Right ventricle myocardium inferior (tissue), 1 donor: ENCODE measurements around the gene C1QL2. TPM values are rescaled to one million over a fixed set of nuclear protein-coding genes. Genes with fewer than 3 reads are reported as not detected.

ENCODE experiments used
- ATAC-seq: fragments of 200-7000 bp; cut with Tn5 transposase; one replicate; pipeline ENCODE4 v1.9.1; 2020; ENCODE audit warnings: mild to moderate bottlenecking, moderate library complexity
- DNase-seq: peaks from one replicate; pipeline ENCODE4 v3.0.0; 2021; ENCODE audit errors: missing footprints
- intact Hi-C: fragments of 100-400 bp; cut with DNase I; formaldehyde crosslinking; loops from one replicate; pipeline ENCODE4 v1.11.0; 2022
- total RNA-seq: library from RNA; stranded (reverse); fragmentation: NEBNext Ultra II Directional; extraction: Animal tissue kit (Norgen Biotek cat#: 25700); gene quantifications from one replicate; pipeline ENCODE4 v1.2.1, GENCODE V29; 2021
- donor health status: DM: no; HTN: yes; CAD: no; lungs with severe emphysema.

Gene C1QL2
- total RNA-seq, 1 donor from 2014 or later, result not detected

GRCh38 chr2:119154076-119154475 lies 4.5 kb downstream of the C1QL2 start:
- ATAC-seq (no peak), DNase-seq (no peak)
- intact Hi-C loops, result no loop called here

GRCh38 chr2:119149611-119150010 lies 8.9 kb downstream of the C1QL2 start:
- ATAC-seq, result no peak
- no peak for DNase-seq
- intact Hi-C loops, result no loop called here

- intact Hi-C loops, result no loop called here
- DNase-seq (no peak), ATAC-seq (no peak)
Measured at GRCh38 chr2:119147776-119148715, 10.5 kb downstream of the C1QL2 start.

- no peak for DNase-seq
- no peak for ATAC-seq
- intact Hi-C loops, result no loop called here
Measured at GRCh38 chr2:119144806-119145205, 13.7 kb downstream of the C1QL2 start.

GRCh38 chr2:119142824-119143223 lies 15.7 kb downstream of the C1QL2 start:
- no peak for DNase-seq
- intact Hi-C loops, result no loop called here
- no peak for ATAC-seq

GRCh38 chr2:119137502-119137901 lies 21.0 kb downstream of the C1QL2 start:
- intact Hi-C loops, result no loop called here
- DNase-seq, result no peak
- no peak for ATAC-seq

GRCh38 chr2:119136872-119137271 lies 21.7 kb downstream of the C1QL2 start:
- no peak for DNase-seq
- intact Hi-C loops, result no loop called here
- no peak for ATAC-seq

GRCh38 chr2:119136093-119136492 lies 22.5 kb downstream of the C1QL2 start:
- ATAC-seq, result no peak
- intact Hi-C loops, result no loop called here
- no peak for DNase-seq

GRCh38 chr2:119134775-119135174 lies 23.8 kb downstream of the C1QL2 start:
- DNase-seq (no peak), ATAC-seq (no peak)
- intact Hi-C loops, result no loop called here

GRCh38 chr2:119126650-119127049 lies 31.9 kb downstream of the C1QL2 start:
- ATAC-seq, result no peak
- intact Hi-C loops, result no loop called here
- no peak for DNase-seq

GRCh38 chr2:119123389-119123788 lies 35.2 kb downstream of the C1QL2 start:
- intact Hi-C loops, result no loop called here
- ATAC-seq (no peak), DNase-seq (no peak)

- intact Hi-C loops, result no loop called here
- DNase-seq, result no peak
- no peak for ATAC-seq
Measured at GRCh38 chr2:119122663-119123062, 35.9 kb downstream of the C1QL2 start.

- DNase-seq (no peak), ATAC-seq (no peak)
- intact Hi-C loops, result no loop called here
Measured at GRCh38 chr2:119119999-119120756, 38.4 kb downstream of the C1QL2 start.

- DNase-seq (no peak), ATAC-seq (no peak)
- intact Hi-C loops, result no loop called here
Measured at GRCh38 chr2:119119076-119119785, 39.3 kb downstream of the C1QL2 start.

- intact Hi-C loops, result no loop called here
Measured at GRCh38 chr2:119117891-119118882, 40.4 kb downstream of the C1QL2 start.

GRCh38 chr2:119117408-119117807 lies 41.1 kb downstream of the C1QL2 start:
- intact Hi-C loops, result no loop called here
- no peak for DNase-seq

More at GRCh38 chr2:119117891-119118882, 40.4 kb downstream of the C1QL2 start:
- ATAC-seq (no peak), DNase-seq (no peak)

GRCh38 chr2:119116411-119117295 lies 41.9 kb downstream of the C1QL2 start:
- no peak for ATAC-seq

More at GRCh38 chr2:119117408-119117807, 41.1 kb downstream of the C1QL2 start:
- no peak for ATAC-seq

More at GRCh38 chr2:119116411-119117295, 41.9 kb downstream of the C1QL2 start:
- DNase-seq, result no peak
- intact Hi-C loops, result no loop called here
